ENCODE results near the gene TMEM183A. TPM values are rescaled to one million over a fixed set of nuclear protein-coding genes. Genes with fewer than 3 reads are reported as not detected.
A peak's percentile ranks its signal among the peaks of the same experiment; 100 is the strongest.

The TMEM183A gene
- total and polyA plus RNA-seq, 7 donors, result 17.1 to 33.9 (median 20.9) TPM

- no peaks in the 10 kb centered on the region for H3K9me3 ChIP-seq
- ATAC-seq, result peak; percentile 1 to 56 (median 36)
- H3K4me3 ChIP-seq, result peak overlapping the region; percentile 82
- no peak for TF ChIP-seq CTCF (IDR thresholded peaks at IDR 0.05)
- peaks cover 0 to 45% of the 10 kb centered on the region in 2 donors for H3K36me3 ChIP-seq (ENCODE audit: insufficient read depth in 1 of 2, low read depth in 1 of 2)
- H3K4me1 ChIP-seq, result peaks cover 35% of the 10 kb centered on the region
- DNase-seq, result peak in 1 of 2 donors; percentile 32
- peak overlapping the region; percentile 99 for H3K27ac ChIP-seq
- 16 to 25% (median 21%) methylated on average over 18 of the region's 18 CpGs for WGBS, 3 donors
- intact Hi-C loops (cut with DNase I), result loop anchor here (5.0 kb wide), 1 partner anchor 41 kb away; the partner anchor contains the start of gene TMEM183A (in 2 of the 2)
- no peaks in the 10 kb centered on the region for H3K27me3 ChIP-seq (ENCODE audit: insufficient read depth in 3 of 3, low read length in 2 of 3)
Observed at GRCh38 chr1:202966006-202966898, 40.9 kb upstream of the TMEM183A start.

- Histone ChIP-seq H3K4me1 (peaks cover 21% of the 10 kb centered on the region), H3K36me3 (ENCODE audit: insufficient read depth in 1 of 2, low read depth in 1 of 2) (peaks cover 0 to 34% of the 10 kb centered on the region in 2 donors), H3K27me3 (ENCODE audit: insufficient read depth in 3 of 3, low read length in 2 of 3) (no peaks in the 10 kb centered on the region), H3K27ac (peak overlapping the region; percentile 99), H3K4me3 (peak overlapping the region; percentile 82), H3K9me3 (no peaks in the 10 kb centered on the region)
- ATAC-seq, result no peak
- intact Hi-C loops (cut with DNase I), result loop anchor here (2.0 to 5.0 kb wide), 2 partner anchors 13 to 40 kb away; partner anchors contain the start of gene TMEM183A (in 2 of the 2)
- TF ChIP-seq CTCF (IDR thresholded peaks at IDR 0.05), result no peak
- DNase-seq, result no peak
- 10 to 19% (median 16%) methylated on average over 21 of the region's 21 CpGs for WGBS, 3 donors
Observed at GRCh38 chr1:202967684-202968281, 39.4 kb upstream of the TMEM183A start.

GRCh38 chr1:202968351-202968750 is 38.8 kb upstream of the TMEM183A start:
- no peak for TF ChIP-seq CTCF (IDR thresholded peaks at IDR 0.05)
- DNase-seq, result no peak
- H3K36me3 ChIP-seq (ENCODE audit: insufficient read depth in 1 of 2, low read depth in 1 of 2), result peaks cover 0 to 28% of the 10 kb centered on the region in 2 donors
- WGBS, 3 donors, result 68 to 78% (median 72%) methylated on average over 3 of the region's 3 CpGs
- peak overlapping the region; percentile 82 for H3K4me3 ChIP-seq
- intact Hi-C loops (cut with DNase I), result loop anchor here (2.0 to 5.0 kb wide), 2 partner anchors 14 to 39 kb away; partner anchors contain the start of gene TMEM183A (in 2 of the 2)
- no peak for ATAC-seq
- no peaks in the 10 kb centered on the region for H3K9me3 ChIP-seq
- no peaks in the 10 kb centered on the region for H3K27me3 ChIP-seq (ENCODE audit: insufficient read depth in 3 of 3, low read length in 2 of 3)
- peaks cover 15% of the 10 kb centered on the region for H3K4me1 ChIP-seq
- peak overlapping the region; percentile 99 for H3K27ac ChIP-seq

- peak; percentile 58 for TF ChIP-seq CTCF (IDR thresholded peaks at IDR 0.05)
- Histone ChIP-seq H3K4me1 (peaks cover 10% of the 10 kb centered on the region), H3K27me3 (ENCODE audit: insufficient read depth in 3 of 3, low read length in 2 of 3) (no peaks in the 10 kb centered on the region), H3K4me3 (no peak overlapping the region), H3K36me3 (ENCODE audit: insufficient read depth in 1 of 2, low read depth in 1 of 2) (peaks cover 0 to 23% of the 10 kb centered on the region in 2 donors), H3K27ac (peak overlapping the region; percentile 99), H3K9me3 (no peaks in the 10 kb centered on the region)
- peak in 2 of 4 donors; percentile 20 to 23 for ATAC-seq
- DNase-seq, result peak in 1 of 2 donors; percentile 26
- intact Hi-C loops (cut with DNase I), result loop anchor here (1.0 to 5.0 kb wide), 3 partner anchors 14 to 42 kb away; partner anchors contain the start of genes TMEM183A (in 2 of the 2) and KLHL12 (in 1 of the 2)
- WGBS, 3 donors, result 22 to 44% (median 23%) methylated on average over 5 of the region's 5 CpGs
Observed at GRCh38 chr1:202968895-202969295, 38.3 kb upstream of the TMEM183A start.

Data from psoas muscle (tissue), 8 donors.